GM12878 (cell line): ENCODE measurements around the gene ETV3L. TPM values are rescaled to one million over a fixed set of nuclear protein-coding genes. Genes with fewer than 3 reads are reported as not detected.

ENCODE experiments used
- ATAC-seq: fragments of 200-7000 bp; cut with Tn5 transposase; 3 replicates; pipeline ENCODE4 v1.9.1; 2020; ENCODE audit warnings: mild to moderate bottlenecking, moderate library complexity
- BruUV-seq: library from RNA; stranded (reverse); fragments of 400-500 nt; replicated peaks from 2 replicates; lab custom pipeline; 2021; lab: Mats Ljungman, UMichigan
- CTCF ChIA-PET: fragments of 300-600 bp; sonication (Branson Sonifier 250); formaldehyde crosslinking; extraction: SDS; loops from one replicate; lab custom pipeline; 2021; ENCODE audit warnings: inconsistent platforms; lab: Yijun Ruan, JAX
- POLR2A ChIA-PET: fragments of 350-600 bp; formaldehyde crosslinking; extraction: SDS; loops from one replicate; lab custom pipeline; 2021; ENCODE audit warnings: inconsistent platforms; lab: Charles Lee
- RAD21 ChIA-PET: fragments of 300-600 bp; sonication (Branson Sonifier 250); formaldehyde crosslinking; loops from one replicate; lab custom pipeline; 2023; ENCODE audit warnings: antibody characterized with exemption; ENCODE audit not compliant: unreplicated experiment; lab: Charles Lee
- SMC1A ChIA-PET: fragments of 300-600 bp; sonication (Branson Sonifier 250); formaldehyde crosslinking; loops from one replicate; lab custom pipeline; 2023; ENCODE audit not compliant: unreplicated experiment, uncharacterized antibody; lab: Charles Lee
- DNase-seq: peaks from one replicate; pipeline ENCODE4 v3.0.0-alpha.2; 2011; ENCODE audit warnings: low read depth, low spot score
- FAIRE-seq: peaks from 3 replicates; lab custom pipeline; 2011; peaks lifted over from hg19 to GRCh38; lab: Jason Lieb, UNC
- H2AFZ ChIP-seq: 2 replicates; pipeline ENCODE4 v1.6.0; 2011; ENCODE audit warnings: low read depth, low read length, control low read depth; ENCODE audit not compliant: control insufficient read depth
- H3K27ac ChIP-seq: 2 replicates; pipeline ENCODE4 v1.5.1; 2011; ENCODE audit warnings: control low read depth; ENCODE audit not compliant: control insufficient read depth, insufficient read depth
- H3K27me3 ChIP-seq, 2 experiments: replicated peaks in 1 of 2; 2 replicates each; pipeline versions ENCODE4 v1.6.0 to v1.6.1; 2011; ENCODE audit warnings: low read length in 1 of 2; ENCODE audit not compliant: control insufficient read depth in 2 of 2, insufficient read depth in 2 of 2
- H3K36me3 ChIP-seq, 2 experiments: 2 replicates each; pipeline ENCODE4 v1.5.1; 2011; ENCODE audit warnings: low read length in 1 of 2; ENCODE audit not compliant: control insufficient read depth in 2 of 2, insufficient read depth in 2 of 2
- H3K4me1 ChIP-seq: 2 replicates; pipeline ENCODE4 v1.6.1; 2011; ENCODE audit warnings: mild to moderate bottlenecking, low read length, moderate library complexity, mixed read lengths; ENCODE audit not compliant: control insufficient read depth, insufficient read depth
- H3K4me2 ChIP-seq: 2 replicates; pipeline ENCODE4 v1.6.0; 2011; ENCODE audit warnings: control low read depth; ENCODE audit not compliant: control insufficient read depth, insufficient read depth
- H3K4me3 ChIP-seq: fragments of 200-600 bp; sonication (generic); 2 replicates; pipeline ENCODE4 v1.5.1; 2016
- H3K79me2 ChIP-seq: 2 replicates; pipeline ENCODE4 v1.6.0; 2011; ENCODE audit warnings: low read length; ENCODE audit not compliant: control insufficient read depth, insufficient read depth
- H3K9ac ChIP-seq: 2 replicates; pipeline ENCODE4 v1.8.0; 2011; ENCODE audit warnings: low read length, control low read depth, mixed read lengths; ENCODE audit not compliant: control insufficient read depth, insufficient read depth
- H3K9me3 ChIP-seq: replicated peaks from 3 replicates; pipeline ENCODE4 v1.5.1; 2011; ENCODE audit warnings: mild to moderate bottlenecking, low read length; ENCODE audit not compliant: control insufficient read depth, insufficient read depth
- H4K20me1 ChIP-seq: 2 replicates; pipeline ENCODE4 v1.6.0; 2011; ENCODE audit not compliant: control insufficient read depth, insufficient read depth
- BCLAF1 ChIP-seq: fragments of 450-650 bp; IDR thresholded peaks from 2 replicates; pipeline ENCODE4 v1.6.1; 2017; ENCODE audit warnings: antibody characterized with exemption, mild to moderate bottlenecking, moderate library complexity
- DPF2 ChIP-seq: fragments of 450-650 bp; IDR thresholded peaks from 2 replicates; pipeline ENCODE4 v1.6.1; 2017; ENCODE audit warnings: mild to moderate bottlenecking
- JUNB ChIP-seq: IDR thresholded peaks from 2 replicates; pipeline ENCODE4 v1.6.1; 2016; ENCODE audit warnings: antibody characterized with exemption, mild to moderate bottlenecking
- KAT2A ChIP-seq: conservative IDR thresholded peaks from 2 replicates; pipeline ENCODE4 v1.6.1; 2011; ENCODE audit warnings: low read depth, low read length; ENCODE audit not compliant: control insufficient read depth
- NFYB ChIP-seq: IDR thresholded peaks from 2 replicates; pipeline ENCODE4 v1.6.1; 2011; ENCODE audit warnings: low read depth, mild to moderate bottlenecking, low read length, improper control_type of control experiment, moderate library complexity; ENCODE audit not compliant: insufficient read depth
- NRF1 ChIP-seq: conservative IDR thresholded peaks from 2 replicates; pipeline ENCODE4 v1.6.1; 2011; ENCODE audit warnings: mild to moderate bottlenecking, low read depth, low read length, improper control_type of control experiment
- POLR2AphosphoS5 ChIP-seq: IDR thresholded peaks from 2 replicates; pipeline ENCODE4 v1.6.1; 2011; ENCODE audit warnings: mild to moderate bottlenecking, low read length, inconsistent platforms
- SIN3A ChIP-seq: IDR thresholded peaks from 2 replicates; pipeline ENCODE4 v1.6.1; 2012; ENCODE audit warnings: low read depth, low read length, improper control_type of control experiment
- SRF ChIP-seq, 2 experiments: IDR thresholded peaks; 2 replicates each; pipeline ENCODE4 v1.6.1; 2011; ENCODE audit warnings: low read depth in 2 of 2, low read length in 2 of 2, mild to moderate bottlenecking in 1 of 2, moderate library complexity in 1 of 2
- WGBS: methylation state at CpG from one replicate; pipeline ENCODE4 v1.1.6; 2016; ENCODE audit warnings: low lambda C conversion rate; ENCODE audit not compliant: insufficient replicate concordance, insufficient coverage; ENCODE audit errors: missing lambda C conversion rate; 5-methylcytosine and 5-hydroxymethylcytosine counted together
- in situ Hi-C: fragments of 300-500 bp; cut with MboI; formaldehyde crosslinking; loops from 9 replicates; pipeline ENCODE4 v1.14.3; 2018; ENCODE audit warnings: mixed read lengths
- intact Hi-C: fragments of 100-400 bp; cut with micrococcal nuclease; formaldehyde crosslinking; loops from one replicate; pipeline ENCODE4 v1.14.2; 2022; ENCODE audit not compliant: unreplicated experiment
- polyA plus RNA-seq, 11 experiments: library from polyadenylated mRNA; depleted of rRNA in 4 of 11; unstranded in 6 of 11; stranded (reverse) in 5 of 11; fragments of >200 nt; fragmentation: Nextera tagmentation in 4 of 11; fragmentation: Illumina TruSeq in 1 of 11; extraction: Ambion mirVana in 4 of 11; extraction: Trizol in 1 of 11; gene quantifications; 1 replicate in 1 of 11; 2 replicates in 10 of 11; pipeline versions ENCODE4 v1.2.1 to v1.2.3, GENCODE V29; 2011 to 2016; ENCODE audit warnings: inconsistent platforms in 2 of 11, missing spikeins in 2 of 11, low read depth in 1 of 11
- total RNA-seq, 4 experiments: library from RNA; depleted of rRNA in 3 of 4; stranded (reverse); fragments of >200 nt in 3 of 4; fragmentation: Illumina TruSeq in 1 of 4; extraction: Trizol in 1 of 4; gene quantifications; 2 replicates each; pipeline versions ENCODE4 v1.2.1 to v1.2.3, GENCODE V29; 2013 to 2021
- TF ChIP-seq, protein P1 (sequence below): fragments of 150-350 bp; IDR thresholded peaks from 2 replicates; pipeline ENCODE4 v1.6.1; 2016; ENCODE audit warnings: low read depth, low read length

Gene ETV3L
- total and polyA plus RNA-seq, 10 of the 15 experiments (the other 5 are each of a cell fraction or from before 2014, with no cell fraction given) = 0.03 to 1.3 (median 0.44) TPM

GRCh38 chr1:157044326-157044725 lies 55.3 kb downstream of the ETV3L start:
- Histone ChIP-seq H3K27ac (no peak overlapping the region), H4K20me1 (no peaks in the 10 kb centered on the region), H3K4me2 (peak overlapping the region; percentile 83), H3K9ac (no peak overlapping the region; the same call in 1 of the 2 replicates), H3K36me3 (no peaks in the 10 kb centered on the region), H3K79me2 (peaks cover 18% of the 10 kb centered on the region), H3K9me3 (no peaks in the 10 kb centered on the region), H3K4me3 (peak overlapping the region; percentile 78; the same call in 1 of the 2 replicates), H3K27me3 (no peaks in the 10 kb centered on the region; a peak in 2 of 4 replicates), H3K4me1 (no peaks in the 10 kb centered on the region), H2AFZ (no peak overlapping the region)
- DNase-seq = no peak
- RAD21 ChIA-PET = interaction anchor here (0.5 to 2.5 kb wide), 5 partner anchors 8 to 540 kb away, joined by 3 to 9 read pairs (median 5); no protein-coding TSS in a partner anchor
- CTCF ChIA-PET = interaction anchor here (0.7 to 1.6 kb wide), 5 partner anchors 30 to 133 kb away, joined by 3 to 6 read pairs (median 4); no protein-coding TSS in a partner anchor
- no peak for TF ChIP-seq NRF1
- POLR2A ChIA-PET = interaction anchor here (0.5 to 1.0 kb wide), 5 partner anchors 14 to 1088 kb away, joined by 3 to 5 read pairs (median 3); no protein-coding TSS in a partner anchor
- WGBS = 81% methylated on average over 5 of the region's 6 CpGs
- in situ Hi-C loops (no loop called here), intact Hi-C loops (no loop called here)
- no TSS peak for BruUV-seq
- FAIRE-seq = no peak
- SMC1A ChIA-PET = interaction anchor here (0.7 to 1.9 kb wide), 8 partner anchors 9 to 154 kb away, joined by 3 to 8 read pairs (median 3); no protein-coding TSS in a partner anchor
- no peak for ATAC-seq

DNA sequence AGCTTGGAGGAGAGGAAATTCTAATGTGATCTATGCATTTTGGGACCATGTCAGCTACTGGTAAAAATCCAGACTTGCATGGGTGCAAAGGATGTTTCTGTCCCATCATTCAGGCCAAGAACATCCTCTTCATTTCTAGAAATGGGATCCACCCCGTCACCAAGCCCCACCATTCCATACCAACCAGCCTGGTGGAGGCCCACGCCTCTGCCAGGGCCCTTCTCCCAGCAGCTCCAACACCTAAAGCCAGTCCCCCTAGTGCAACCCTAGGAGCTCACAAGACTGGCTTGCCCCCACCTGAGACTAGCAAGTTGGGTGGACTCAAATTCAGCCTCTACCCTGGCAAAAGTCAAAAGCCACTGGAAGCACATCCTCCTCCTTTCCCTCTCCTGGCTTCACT lies 55.9 kb downstream of the ETV3L start:
- POLR2A ChIA-PET = interaction anchor here (0.5 to 1.0 kb wide), 4 partner anchors 13 to 1087 kb away, joined by 3 to 5 read pairs (median 4); no protein-coding TSS in a partner anchor
- Histone ChIP-seq H3K4me2 (peak overlapping the region; percentile 83), H3K4me1 (no peaks in the 10 kb centered on the region), H3K79me2 (peaks cover 21% of the 10 kb centered on the region), H3K36me3 (no peaks in the 10 kb centered on the region), H3K27ac (no peak overlapping the region), H3K27me3 (no peaks in the 10 kb centered on the region; a peak in 2 of 4 replicates), H3K9ac (no peak overlapping the region), H3K9me3 (no peaks in the 10 kb centered on the region), H4K20me1 (no peaks in the 10 kb centered on the region), H3K4me3 (peak overlapping the region; percentile 78; the same call in 1 of the 2 replicates), H2AFZ (no peak overlapping the region)
- DNase-seq = no peak
- 96% methylated on average over 2 of the region's 2 CpGs for WGBS
- SMC1A ChIA-PET = interaction anchor here (0.9 to 1.9 kb wide), 5 partner anchors 10 to 21 kb away, joined by 3 to 8 read pairs (median 4); no protein-coding TSS in a partner anchor
- RAD21 ChIA-PET = interaction anchor here (0.8 to 2.5 kb wide), 6 partner anchors 9 to 111 kb away, joined by 3 to 9 read pairs (median 4); no protein-coding TSS in a partner anchor
- CTCF ChIA-PET = interaction anchor here (0.9 to 1.6 kb wide), 3 partner anchors 23 to 123 kb away, joined by 3 to 6 read pairs (median 3); no protein-coding TSS in a partner anchor
- in situ Hi-C loops = no loop called here
- no TSS peak for BruUV-seq
- FAIRE-seq = no peak
- ATAC-seq = no peak
- intact Hi-C loops = no loop called here
- TF ChIP-seq, protein P1, sequence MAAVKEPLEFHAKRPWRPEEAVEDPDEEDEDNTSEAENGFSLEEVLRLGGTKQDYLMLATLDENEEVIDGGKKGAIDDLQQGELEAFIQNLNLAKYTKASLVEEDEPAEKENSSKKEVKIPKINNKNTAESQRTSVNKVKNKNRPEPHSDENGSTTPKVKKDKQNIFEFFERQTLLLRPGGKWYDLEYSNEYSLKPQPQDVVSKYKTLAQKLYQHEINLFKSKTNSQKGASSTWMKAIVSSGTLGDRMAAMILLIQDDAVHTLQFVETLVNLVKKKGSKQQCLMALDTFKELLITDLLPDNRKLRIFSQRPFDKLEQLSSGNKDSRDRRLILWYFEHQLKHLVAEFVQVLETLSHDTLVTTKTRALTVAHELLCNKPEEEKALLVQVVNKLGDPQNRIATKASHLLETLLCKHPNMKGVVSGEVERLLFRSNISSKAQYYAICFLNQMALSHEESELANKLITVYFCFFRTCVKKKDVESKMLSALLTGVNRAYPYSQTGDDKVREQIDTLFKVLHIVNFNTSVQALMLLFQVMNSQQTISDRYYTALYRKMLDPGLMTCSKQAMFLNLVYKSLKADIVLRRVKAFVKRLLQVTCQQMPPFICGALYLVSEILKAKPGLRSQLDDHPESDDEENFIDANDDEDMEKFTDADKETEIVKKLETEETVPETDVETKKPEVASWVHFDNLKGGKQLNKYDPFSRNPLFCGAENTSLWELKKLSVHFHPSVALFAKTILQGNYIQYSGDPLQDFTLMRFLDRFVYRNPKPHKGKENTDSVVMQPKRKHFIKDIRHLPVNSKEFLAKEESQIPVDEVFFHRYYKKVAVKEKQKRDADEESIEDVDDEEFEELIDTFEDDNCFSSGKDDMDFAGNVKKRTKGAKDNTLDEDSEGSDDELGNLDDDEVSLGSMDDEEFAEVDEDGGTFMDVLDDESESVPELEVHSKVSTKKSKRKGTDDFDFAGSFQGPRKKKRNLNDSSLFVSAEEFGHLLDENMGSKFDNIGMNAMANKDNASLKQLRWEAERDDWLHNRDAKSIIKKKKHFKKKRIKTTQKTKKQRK = no peak
- TF ChIP-seq JUNB (no peak), KAT2A (no peak), POLR2AphosphoS5 (no peak), SIN3A (no peak), DPF2 (no peak), SRF (IDR thresholded peaks at IDR 0.05; ENCODE audit: low read depth in 2 of 2, low read length in 2 of 2) (no peak), BCLAF1 (no peak), NFYB (no peak)
